ENCODE results near the gene DOHH. TPM values are rescaled to one million over a fixed set of nuclear protein-coding genes. Genes with fewer than 3 reads are reported as not detected.

DOHH gene
- total RNA-seq, 1 donor from 2014 or later: 13.6 TPM

DNA sequence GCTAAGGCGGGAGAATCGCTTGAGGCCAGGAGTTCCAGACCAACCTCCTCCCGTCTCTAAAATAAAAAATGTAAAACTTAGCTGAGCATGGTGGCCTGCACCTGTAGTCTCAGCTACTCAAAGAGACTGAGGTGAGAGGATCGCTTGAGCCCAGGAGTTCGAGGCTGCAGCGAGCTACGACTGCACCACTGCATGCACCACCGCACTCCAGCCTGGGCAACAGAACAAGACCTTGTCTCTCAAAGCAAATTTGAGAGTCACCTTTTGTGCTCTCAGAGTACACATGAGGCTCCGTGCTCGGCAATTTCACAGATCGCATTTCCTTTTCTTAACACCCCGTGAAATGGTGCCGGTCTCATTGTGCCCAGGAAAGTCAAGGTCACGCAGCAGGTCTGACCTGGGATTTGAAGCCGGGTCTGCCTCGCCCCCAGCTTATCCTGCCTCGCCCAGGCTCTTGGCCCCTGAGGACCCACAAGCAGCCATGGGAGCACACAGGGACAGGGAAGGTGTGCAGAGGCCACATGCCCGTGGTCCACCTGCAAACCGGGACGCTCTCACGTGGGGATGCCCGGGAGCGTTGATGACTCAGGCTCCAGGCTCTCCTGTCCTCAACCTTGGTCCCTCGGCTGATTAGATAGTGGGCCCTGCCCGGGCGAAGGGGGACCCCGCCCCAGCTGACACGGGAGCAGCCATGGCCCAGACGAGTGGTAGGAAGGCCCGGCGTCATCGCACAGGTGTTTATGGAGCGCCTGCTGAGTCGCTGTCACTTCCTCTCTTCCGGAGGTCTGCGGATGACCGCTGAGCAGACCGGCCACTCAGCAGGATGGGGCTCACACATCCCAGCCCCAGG lies 19.0 kb downstream of the DOHH start:
- POLR2A ChIA-PET: no interaction called here
- no peak overlapping the region for H3K27ac Mint-ChIP-seq
- peaks cover 19% of the 10 kb centered on the region for H3K4me1 Mint-ChIP-seq
- H3K27me3 Mint-ChIP-seq: no peaks in the 10 kb centered on the region
- intact Hi-C loops (cut with micrococcal nuclease): no loop called here
- DNase-seq: no peak
- H3K4me3 Mint-ChIP-seq: no peak overlapping the region
- TF ChIP-seq CTCF (IDR thresholded peaks at IDR 0.05): no peak
- no peak for ATAC-seq (ENCODE audit: low read depth)
- CTCF ChIA-PET: no interaction called here
- no peaks in the 10 kb centered on the region for H3K36me3 Mint-ChIP-seq (ENCODE audit: low read depth)
- no peaks in the 10 kb centered on the region for H3K9me3 Mint-ChIP-seq

DNA sequence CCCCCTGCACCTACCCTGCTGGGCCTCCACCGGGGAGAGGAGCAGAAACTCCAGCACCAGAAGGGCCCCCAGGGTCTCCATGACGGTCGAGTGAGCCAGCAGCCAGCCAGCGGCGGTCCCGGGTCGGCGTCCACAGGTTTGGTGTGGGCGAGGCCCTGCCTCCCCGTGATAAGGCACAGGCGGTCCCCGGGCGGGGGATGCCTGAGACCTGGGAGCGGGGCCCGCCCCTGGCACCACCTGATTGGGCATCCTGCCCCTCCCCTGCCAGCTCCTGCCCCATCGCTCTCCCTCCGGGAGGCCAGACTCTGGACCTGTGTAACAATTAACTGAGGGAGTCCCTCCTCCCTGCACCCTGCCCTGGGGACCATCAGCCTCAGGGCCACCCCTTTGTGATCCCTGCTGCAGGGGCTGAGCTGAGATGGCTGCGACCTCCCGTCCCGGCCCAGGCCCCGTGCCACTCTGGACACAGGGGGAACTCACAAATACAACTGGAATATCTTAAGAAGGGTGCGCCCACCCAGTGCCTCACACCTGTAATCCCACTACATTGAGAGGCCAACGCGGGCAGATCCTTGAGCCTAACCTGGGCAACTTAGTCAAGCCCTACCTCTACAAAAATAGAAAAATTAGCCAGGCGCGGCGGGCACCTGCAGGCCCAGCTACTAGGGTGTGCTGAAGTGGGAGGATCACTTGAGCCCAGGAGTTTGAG lies 19.9 kb downstream of the DOHH start, which contains the start of gene SMIM24:
TSS of gene SMIM24 (minus strand) at position 143 of the 709 bp plus-strand sequence. CDS start at position 81, 62 bp downstream.
- POLR2A ChIA-PET: no interaction called here
- H3K9me3 Mint-ChIP-seq: no peaks in the 10 kb centered on the region
- DNase-seq: no peak
- TF ChIP-seq CTCF (IDR thresholded peaks at IDR 0.05): no peak
- intact Hi-C loops (cut with micrococcal nuclease): no loop called here
- H3K4me3 Mint-ChIP-seq: no peak within 1 kb of the TSS
- H3K4me1 Mint-ChIP-seq: peaks cover 19% of the 10 kb centered on the region
- no peaks in the 10 kb centered on the region for H3K36me3 Mint-ChIP-seq (ENCODE audit: low read depth)
- no peaks in the 10 kb centered on the region for H3K27me3 Mint-ChIP-seq
- no peak for ATAC-seq (ENCODE audit: low read depth)
- CTCF ChIA-PET: no interaction called here
- H3K27ac Mint-ChIP-seq: no peak within 1 kb of the TSS

DNA sequence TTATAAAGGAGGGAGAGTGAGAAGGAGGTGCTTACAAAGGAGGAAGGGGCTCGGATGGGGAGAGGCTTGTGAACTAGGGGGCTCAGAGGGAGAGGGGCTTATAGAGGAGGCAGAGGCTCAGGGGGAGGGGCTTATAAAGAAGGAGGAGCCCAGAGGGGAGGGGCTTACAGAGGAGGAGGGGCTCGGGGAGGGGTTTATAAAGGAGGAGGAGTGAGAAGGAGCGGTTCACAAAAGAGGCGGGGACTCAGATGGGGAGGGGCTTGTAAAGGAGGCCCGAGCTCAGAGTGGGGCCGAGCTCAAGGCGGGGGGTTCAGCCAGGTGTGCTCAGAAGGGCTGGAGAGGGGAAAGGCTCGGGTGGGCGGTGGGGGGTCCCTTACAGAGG lies 20.6 kb downstream of the DOHH start:
- peaks cover 16% of the 10 kb centered on the region for H3K4me1 Mint-ChIP-seq
- no peak for TF ChIP-seq CTCF (IDR thresholded peaks at IDR 0.05)
- ChIA-PET CTCF (interaction anchor here (0.6 to 1.2 kb wide), 2 partner anchors 21 to 50 kb away, joined by 3 to 6 read pairs; no protein-coding TSS in a partner anchor), POLR2A (interaction anchor here (1.4 to 1.9 kb wide), 2 partner anchors 20 to 283 kb away, joined by 6 to 17 read pairs; partner anchors contain the start of genes DOHH and MRPL54)
- no peaks in the 10 kb centered on the region for H3K27me3 Mint-ChIP-seq
- H3K27ac Mint-ChIP-seq: no peak overlapping the region
- H3K9me3 Mint-ChIP-seq: no peaks in the 10 kb centered on the region
- no peaks in the 10 kb centered on the region for H3K36me3 Mint-ChIP-seq (ENCODE audit: low read depth)
- no peak overlapping the region for H3K4me3 Mint-ChIP-seq
- intact Hi-C loops (cut with micrococcal nuclease): no loop called here
- DNase-seq (no peak), ATAC-seq (ENCODE audit: low read depth) (peak; percentile 29)

GRCh38 chr19:3479177-3479833 lies 21.2 kb downstream of the DOHH start:
- H3K4me3 Mint-ChIP-seq: peak overlapping the region; percentile 72
- H3K27me3 Mint-ChIP-seq: no peaks in the 10 kb centered on the region
- H3K4me1 Mint-ChIP-seq: peaks cover 16% of the 10 kb centered on the region
- no peaks in the 10 kb centered on the region for H3K36me3 Mint-ChIP-seq (ENCODE audit: low read depth)
- ChIA-PET CTCF (interaction anchor here (0.6 to 1.2 kb wide), 2 partner anchors 22 to 50 kb away, joined by 3 to 6 read pairs; no protein-coding TSS in a partner anchor), POLR2A (interaction anchor here (0.7 to 1.9 kb wide), 3 partner anchors 21 to 283 kb away, joined by 4 to 17 read pairs (median 6); partner anchors contain the start of genes DOHH and MRPL54)
- intact Hi-C loops (cut with micrococcal nuclease): no loop called here
- no peak overlapping the region for H3K27ac Mint-ChIP-seq
- H3K9me3 Mint-ChIP-seq: no peaks in the 10 kb centered on the region
- ATAC-seq (ENCODE audit: low read depth) (peak; percentile 86), DNase-seq (no peak)
- TF ChIP-seq CTCF (IDR thresholded peaks at IDR 0.05): no peak
